ENCODE results near the gene GRIP2.

DNA sequence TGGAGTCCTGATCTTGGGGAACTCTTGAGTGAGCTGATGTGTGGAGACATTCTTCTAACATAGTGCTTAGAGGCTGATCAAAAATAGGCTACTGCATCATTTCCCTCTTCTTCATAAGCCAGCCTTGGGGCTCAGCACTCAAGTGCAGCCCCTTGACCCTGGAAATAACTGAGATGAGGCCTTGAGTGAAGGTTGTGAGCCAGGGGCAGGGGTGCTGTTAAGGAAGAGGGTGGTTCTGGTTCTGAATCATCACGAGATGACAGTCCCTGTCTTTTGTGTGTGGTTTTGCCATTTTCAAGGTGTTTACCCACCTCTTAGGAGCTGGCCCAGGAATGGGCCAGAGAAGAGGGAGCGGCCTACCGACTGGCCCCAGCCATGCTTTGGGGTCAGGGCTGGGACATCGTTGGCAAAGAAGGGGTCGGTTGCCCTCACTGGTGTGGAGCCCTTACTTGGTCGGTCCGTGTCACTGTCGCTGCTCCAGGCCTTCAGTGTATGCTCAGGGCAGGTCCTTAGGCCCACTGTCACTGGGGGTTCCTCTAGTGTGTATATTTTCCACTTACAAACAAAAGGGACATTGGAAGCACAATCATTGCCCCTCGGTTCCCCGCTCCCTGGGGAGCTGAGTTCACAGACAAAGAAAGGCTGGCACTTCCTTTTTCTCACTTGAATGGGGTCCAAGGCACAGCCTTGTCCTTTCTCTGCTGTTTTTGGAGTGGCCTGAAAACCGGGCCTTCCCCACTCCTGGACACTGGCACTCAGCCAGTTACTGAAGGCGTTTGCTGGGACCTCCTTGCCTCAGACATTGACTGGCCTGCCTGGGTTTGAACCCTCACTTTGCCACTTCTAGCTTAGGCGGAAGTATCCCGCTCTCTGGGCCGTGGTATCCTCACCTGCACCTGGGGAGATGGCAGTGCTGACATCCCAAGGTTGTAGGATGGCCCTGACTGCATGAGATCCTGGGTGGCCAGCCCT, 91.1 kb downstream of the GRIP2 start:
- TF ChIP-seq POLR2AphosphoS5 (IDR thresholded peaks at IDR 0.05; ENCODE audit: low read depth, low read length) = no peak
- no peak for TF ChIP-seq TAF1 (IDR thresholded peaks at IDR 0.05; ENCODE audit: borderline replicate concordance, insufficient read depth, low read length)
- no peak for TF ChIP-seq SIN3A (IDR thresholded peaks at IDR 0.05; ENCODE audit: borderline replicate concordance, insufficient read depth, low read length)

Measured in PFSK-1 (cell line).